ENCODE data around the gene DEPDC5.

DEPDC5 gene

GRCh38 chr22:31947296-31947695 lies 193.5 kb downstream of the DEPDC5 start:
- DNase-seq, result no peak
- H3K36me3 Mint-ChIP-seq (ENCODE audit: low read depth), result peaks cover 44% of the 10 kb centered on the region
- no peak overlapping the region for H3K27ac Mint-ChIP-seq
- no peak for TF ChIP-seq CTCF (IDR thresholded peaks at IDR 0.05)
- H3K4me1 Mint-ChIP-seq, result peaks cover 33% of the 10 kb centered on the region
- no peaks in the 10 kb centered on the region for H3K9me3 Mint-ChIP-seq
- peak overlapping the region; percentile 62 for H3K4me3 Mint-ChIP-seq
- peaks cover 3% of the 10 kb centered on the region for H3K27me3 Mint-ChIP-seq (ENCODE audit: low read depth, poor library complexity)

DNA sequence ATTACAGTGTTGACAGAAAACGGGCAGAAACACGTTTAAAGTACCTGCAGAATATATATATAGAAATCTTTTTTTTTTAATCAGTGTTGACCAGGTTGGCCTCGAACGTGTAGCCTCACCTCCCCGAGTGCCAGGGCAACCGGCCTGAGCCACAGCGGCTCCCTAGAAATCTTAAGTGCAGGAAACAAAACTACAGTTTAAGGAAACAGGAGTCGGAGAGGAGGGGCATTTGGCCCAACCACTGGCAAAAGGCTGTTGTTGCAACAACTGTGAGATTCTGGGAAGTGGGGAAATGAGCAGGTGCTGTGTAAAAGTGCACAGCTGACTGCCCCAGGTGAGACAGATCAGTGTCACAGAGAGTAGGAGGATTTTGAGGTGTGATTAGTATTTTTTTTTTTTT lies 194.2 kb downstream of the DEPDC5 start:
- peaks cover 44% of the 10 kb centered on the region for H3K36me3 Mint-ChIP-seq (ENCODE audit: low read depth)
- H3K9me3 Mint-ChIP-seq, result no peaks in the 10 kb centered on the region
- no peak for DNase-seq
- no peak overlapping the region for H3K27ac Mint-ChIP-seq
- H3K4me1 Mint-ChIP-seq, result peaks cover 34% of the 10 kb centered on the region
- peaks cover 3% of the 10 kb centered on the region for H3K27me3 Mint-ChIP-seq (ENCODE audit: low read depth, poor library complexity)
- no peak overlapping the region for H3K4me3 Mint-ChIP-seq
- no peak for TF ChIP-seq CTCF (IDR thresholded peaks at IDR 0.05)

DNA sequence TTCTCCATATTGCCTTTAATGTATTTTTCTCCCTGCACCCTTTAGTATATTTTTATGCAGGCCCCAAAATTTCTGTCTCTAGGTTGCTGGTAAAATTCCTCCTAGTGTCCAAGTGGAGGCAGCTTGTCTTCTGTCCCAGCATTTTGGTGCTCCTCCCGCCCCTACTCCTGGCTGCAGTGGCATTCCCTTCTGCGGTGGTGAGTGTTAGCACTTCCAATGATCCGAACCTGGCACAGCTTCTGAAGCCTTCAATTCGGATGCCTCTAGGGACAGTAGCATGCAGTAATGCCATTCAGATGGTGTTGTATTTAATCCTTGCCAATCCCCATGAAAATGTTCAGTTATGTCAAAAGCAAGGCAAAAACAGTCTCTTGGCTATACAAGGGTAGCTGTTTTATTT lies 196.4 kb downstream of the DEPDC5 start:
- no peak for DNase-seq
- H3K27ac Mint-ChIP-seq, result peak overlapping the region; percentile 69
- no peaks in the 10 kb centered on the region for H3K27me3 Mint-ChIP-seq (ENCODE audit: low read depth, poor library complexity)
- H3K4me1 Mint-ChIP-seq, result peaks cover 49% of the 10 kb centered on the region
- H3K9me3 Mint-ChIP-seq, result no peaks in the 10 kb centered on the region
- peaks cover 61% of the 10 kb centered on the region for H3K36me3 Mint-ChIP-seq (ENCODE audit: low read depth)
- H3K4me3 Mint-ChIP-seq, result no peak overlapping the region
- TF ChIP-seq CTCF (IDR thresholded peaks at IDR 0.05), result no peak

DNA sequence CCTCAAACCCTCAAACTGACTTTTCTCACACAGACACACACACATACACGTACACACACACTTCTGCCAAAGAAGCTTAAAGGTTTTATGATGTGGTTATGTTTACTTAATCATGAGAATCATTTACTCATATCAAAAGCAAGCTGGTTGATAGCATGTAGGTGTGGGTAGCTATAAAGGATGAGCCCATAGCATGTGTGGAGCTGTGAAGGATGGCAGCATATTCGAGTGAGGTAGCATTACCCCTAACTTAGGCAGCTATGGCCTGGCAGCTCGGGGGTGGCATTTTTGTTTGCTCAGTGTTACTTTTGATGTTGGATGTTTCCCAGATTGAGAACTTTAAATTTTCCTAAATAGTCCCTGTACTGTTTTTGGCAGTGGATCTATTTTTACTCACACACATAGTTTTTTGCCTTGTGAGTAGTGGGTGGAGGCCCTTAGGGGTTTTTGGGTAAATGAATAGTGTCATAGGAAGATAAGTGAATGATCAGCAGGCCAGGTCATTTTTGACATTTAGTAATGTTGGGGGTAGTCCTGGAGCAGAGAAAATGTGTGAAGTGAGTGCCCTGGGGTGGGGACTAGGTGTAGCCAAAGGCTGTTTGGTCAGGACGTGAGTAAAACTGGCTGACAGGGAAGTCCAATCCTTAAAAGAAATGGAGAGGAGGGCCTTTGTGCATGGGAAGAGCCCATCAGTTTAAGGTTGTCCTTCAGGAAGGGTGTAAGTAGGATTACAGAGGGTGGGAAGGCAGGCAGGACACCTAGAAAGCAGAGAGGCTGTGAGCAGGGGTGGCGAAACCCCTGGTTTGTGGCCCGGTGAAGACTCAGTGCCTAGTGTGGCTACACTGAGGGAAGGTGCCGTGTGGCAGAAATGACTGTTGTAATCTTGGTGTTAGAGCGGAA lies 197.6 kb downstream of the DEPDC5 start:
- Mint-ChIP-seq H3K4me3 (no peak overlapping the region), H3K9me3 (no peaks in the 10 kb centered on the region), H3K27ac (peak overlapping the region; percentile 60), H3K27me3 (ENCODE audit: low read depth, poor library complexity) (no peaks in the 10 kb centered on the region), H3K36me3 (ENCODE audit: low read depth) (peaks cover 71% of the 10 kb centered on the region), H3K4me1 (peaks cover 49% of the 10 kb centered on the region)
- no peak for DNase-seq
- no peak for TF ChIP-seq CTCF (IDR thresholded peaks at IDR 0.05)

GRCh38 chr22:31952094-31952401 lies 198.2 kb downstream of the DEPDC5 start:
- no peak for DNase-seq
- no peaks in the 10 kb centered on the region for H3K9me3 Mint-ChIP-seq
- H3K27me3 Mint-ChIP-seq (ENCODE audit: low read depth, poor library complexity), result no peaks in the 10 kb centered on the region
- H3K4me1 Mint-ChIP-seq, result peaks cover 46% of the 10 kb centered on the region
- H3K4me3 Mint-ChIP-seq, result no peak overlapping the region
- no peak overlapping the region for H3K27ac Mint-ChIP-seq
- TF ChIP-seq CTCF (IDR thresholded peaks at IDR 0.05), result no peak
- H3K36me3 Mint-ChIP-seq (ENCODE audit: low read depth), result peaks cover 77% of the 10 kb centered on the region

DNA sequence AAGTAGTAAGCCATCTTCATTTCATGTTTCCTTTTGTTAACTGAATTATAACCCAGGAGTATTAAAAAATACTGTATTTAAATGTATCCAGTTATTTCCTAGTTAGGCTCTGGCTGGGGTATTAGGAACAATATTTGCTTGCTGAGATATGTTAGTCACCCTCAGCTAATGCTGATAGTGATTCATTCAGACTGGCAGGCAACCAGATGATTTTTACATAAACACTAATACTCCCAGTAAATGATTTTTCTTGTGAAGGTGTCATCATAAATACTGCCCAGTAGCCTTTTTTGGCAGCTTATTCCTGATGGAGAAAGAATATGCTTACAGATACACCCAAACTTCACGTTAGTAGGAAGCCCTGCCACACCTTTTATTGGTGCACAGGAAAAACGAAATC lies 198.7 kb downstream of the DEPDC5 start:
- Mint-ChIP-seq H3K27ac (no peak overlapping the region), H3K27me3 (ENCODE audit: low read depth, poor library complexity) (no peaks in the 10 kb centered on the region), H3K9me3 (no peaks in the 10 kb centered on the region), H3K36me3 (ENCODE audit: low read depth) (peaks cover 78% of the 10 kb centered on the region), H3K4me3 (no peak overlapping the region), H3K4me1 (peaks cover 42% of the 10 kb centered on the region)
- no peak for DNase-seq
- no peak for TF ChIP-seq CTCF (IDR thresholded peaks at IDR 0.05)
